Retinal pigment epithelial cell (primary cell): ENCODE results near the gene ALDH7A1.

Experiments
- DNase-seq: peaks from one replicate; pipeline ENCODE4 v3.0.0-alpha.2; 2010; ENCODE audit warnings: low read depth
- H3K4me3 ChIP-seq: 2 replicates; pipeline ENCODE4 v1.5.1; 2011; ENCODE audit warnings: mild to moderate bottlenecking, low read length, control low read depth, moderate library complexity
- TF ChIP-seq, protein P1 (sequence below): conservative IDR thresholded peaks from 2 replicates; pipeline ENCODE4 v1.5.1; 2011; ENCODE audit warnings: low read depth, low read length, control low read depth, inconsistent platforms

Gene ALDH7A1

DNA sequence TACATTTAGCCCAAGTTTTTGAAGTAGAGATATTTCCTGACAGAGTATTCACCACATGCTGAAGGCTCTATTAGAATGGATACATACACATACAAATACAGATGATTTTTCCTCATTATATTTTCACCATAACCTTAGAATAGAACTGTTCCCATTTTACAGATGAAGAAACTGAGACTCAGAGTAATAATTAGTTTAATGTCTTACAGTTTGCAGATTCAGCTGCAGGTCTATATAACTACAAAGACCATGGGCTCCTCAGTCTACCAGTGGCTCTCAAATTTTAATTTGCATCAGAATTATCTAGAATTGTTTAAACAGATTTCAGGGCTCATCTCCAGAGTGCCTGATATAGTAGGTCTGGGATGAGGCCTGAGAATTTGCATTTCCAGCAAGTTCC is 107.4 kb downstream of the ALDH7A1 start:
- no peak overlapping the region for H3K4me3 ChIP-seq
- TF ChIP-seq, protein P1, sequence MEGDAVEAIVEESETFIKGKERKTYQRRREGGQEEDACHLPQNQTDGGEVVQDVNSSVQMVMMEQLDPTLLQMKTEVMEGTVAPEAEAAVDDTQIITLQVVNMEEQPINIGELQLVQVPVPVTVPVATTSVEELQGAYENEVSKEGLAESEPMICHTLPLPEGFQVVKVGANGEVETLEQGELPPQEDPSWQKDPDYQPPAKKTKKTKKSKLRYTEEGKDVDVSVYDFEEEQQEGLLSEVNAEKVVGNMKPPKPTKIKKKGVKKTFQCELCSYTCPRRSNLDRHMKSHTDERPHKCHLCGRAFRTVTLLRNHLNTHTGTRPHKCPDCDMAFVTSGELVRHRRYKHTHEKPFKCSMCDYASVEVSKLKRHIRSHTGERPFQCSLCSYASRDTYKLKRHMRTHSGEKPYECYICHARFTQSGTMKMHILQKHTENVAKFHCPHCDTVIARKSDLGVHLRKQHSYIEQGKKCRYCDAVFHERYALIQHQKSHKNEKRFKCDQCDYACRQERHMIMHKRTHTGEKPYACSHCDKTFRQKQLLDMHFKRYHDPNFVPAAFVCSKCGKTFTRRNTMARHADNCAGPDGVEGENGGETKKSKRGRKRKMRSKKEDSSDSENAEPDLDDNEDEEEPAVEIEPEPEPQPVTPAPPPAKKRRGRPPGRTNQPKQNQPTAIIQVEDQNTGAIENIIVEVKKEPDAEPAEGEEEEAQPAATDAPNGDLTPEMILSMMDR: no peak
- DNase-seq: no peak

DNA sequence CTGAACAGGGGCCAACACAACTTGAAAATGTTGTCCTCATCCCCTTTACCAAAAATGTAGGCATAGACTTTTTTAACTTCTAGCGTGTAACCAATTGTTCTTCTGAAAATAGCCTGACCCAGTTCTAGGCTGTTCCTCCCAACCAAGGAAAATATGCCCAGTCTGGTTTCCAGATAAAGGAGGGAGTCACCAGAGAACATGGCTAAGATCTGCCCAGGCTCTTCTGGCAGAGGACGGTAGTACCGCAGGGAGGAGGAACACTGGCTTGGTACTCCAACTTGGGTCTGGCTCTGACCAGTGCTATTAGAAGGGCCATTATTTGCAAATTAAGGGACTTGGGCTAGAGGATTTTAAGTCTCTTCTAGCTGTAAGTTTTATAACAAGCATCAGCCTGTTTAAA is 108.7 kb downstream of the ALDH7A1 start:
- H3K4me3 ChIP-seq: no peak overlapping the region
- no peak for DNase-seq
- TF ChIP-seq, protein P1: no peak

DNA sequence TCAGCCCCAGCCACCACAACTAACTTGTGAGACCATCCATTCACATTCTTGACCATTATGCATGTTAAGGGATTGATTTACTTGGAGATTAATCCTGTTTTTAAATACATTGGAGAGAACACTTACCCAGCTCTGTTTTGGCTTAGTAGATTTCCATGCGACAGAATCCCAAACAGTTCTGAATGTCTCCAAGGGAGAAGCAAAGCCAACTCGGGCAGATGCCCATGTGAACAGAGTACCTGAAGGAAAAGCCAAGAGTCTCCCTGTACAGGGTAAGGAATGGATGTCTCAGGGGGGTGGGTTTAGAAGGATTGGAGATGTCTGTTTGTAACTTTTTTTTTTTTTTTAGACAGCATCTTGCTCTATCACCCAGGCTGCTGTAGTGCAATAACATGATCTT is 110.8 kb downstream of the ALDH7A1 start:
- no peak for DNase-seq
- TF ChIP-seq, protein P1: no peak
- no peak overlapping the region for H3K4me3 ChIP-seq

DNA sequence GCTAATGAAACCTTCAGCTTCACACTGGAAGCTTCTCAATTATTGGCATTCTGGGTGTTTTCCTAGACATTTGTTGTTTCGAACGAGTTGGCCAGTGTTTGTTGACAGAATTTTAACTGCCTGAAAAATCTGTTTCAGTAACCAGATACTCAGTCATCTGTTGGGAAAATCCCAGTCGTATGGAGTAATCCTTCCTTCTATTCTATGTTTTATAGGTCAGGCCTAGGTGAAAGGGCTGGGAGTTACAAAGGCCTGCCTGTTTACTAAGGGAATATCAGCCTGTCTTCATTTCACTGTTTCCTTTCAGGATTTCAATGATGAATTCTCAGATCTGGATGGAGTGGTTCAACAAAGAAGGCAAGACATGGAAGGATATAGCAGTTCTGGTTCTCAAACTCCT is 111.9 kb downstream of the ALDH7A1 start:
- H3K4me3 ChIP-seq: no peak overlapping the region
- TF ChIP-seq, protein P1: no peak
- no peak for DNase-seq

DNA sequence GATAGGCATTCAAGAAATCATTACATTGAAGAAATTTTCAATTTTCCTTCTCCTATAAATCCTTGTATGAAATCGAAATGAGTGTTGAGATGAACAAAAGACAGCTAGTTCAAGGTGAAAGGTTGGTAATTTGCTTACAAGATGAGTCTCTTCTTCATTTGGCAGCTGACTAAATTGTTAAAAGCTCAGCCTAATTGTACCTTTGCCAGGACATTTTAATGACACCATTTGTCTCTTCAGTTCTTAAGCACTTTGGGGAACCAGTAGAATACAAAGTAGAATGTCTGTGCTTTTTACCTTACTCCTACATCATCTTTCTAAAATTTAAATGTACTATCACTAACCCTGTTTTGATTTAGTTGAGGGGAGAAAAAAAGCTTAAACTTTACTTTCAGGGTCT is 112.4 kb downstream of the ALDH7A1 start:
- TF ChIP-seq, protein P1: no peak
- no peak overlapping the region for H3K4me3 ChIP-seq

DNA sequence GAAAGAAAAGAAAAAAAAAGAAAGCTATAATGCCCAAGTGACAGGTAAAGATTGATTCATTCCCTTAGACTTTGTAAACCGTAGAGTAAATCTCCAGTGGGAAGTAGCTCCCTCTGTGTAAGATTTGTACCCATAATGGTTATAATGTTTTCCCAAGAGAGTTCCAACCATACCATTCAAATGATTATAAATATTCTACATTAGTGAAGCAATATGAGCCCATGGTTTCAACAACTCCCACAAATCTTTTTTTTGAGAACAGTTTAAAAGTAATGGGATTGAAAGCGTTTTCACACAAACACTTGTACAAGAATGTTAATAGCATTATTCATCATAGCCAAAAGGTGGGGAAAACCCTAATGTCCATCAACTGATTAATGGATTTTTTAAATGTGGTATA is 113.8 kb downstream of the ALDH7A1 start:
- H3K4me3 ChIP-seq: no peak overlapping the region
- no peak for DNase-seq
- TF ChIP-seq, protein P1: no peak

More for the DNA sequence above, 112.4 kb downstream of the ALDH7A1 start:
- DNase-seq: no peak
